ENCODE measurements around the gene TAF4B.

- no peak for TF ChIP-seq CTCF (IDR thresholded peaks at IDR 0.05)
- TF ChIP-seq POLR2A (IDR thresholded peaks at IDR 0.05): no peak
Observed at GRCh38 chr18:26362021-26362420, 135.8 kb downstream of the TAF4B start.

Measured in transverse colon (tissue), 3 donors.